GM18868 (cell line): ENCODE measurements around the gene TOMM20.
"Not testable (repeated sequence)": the region's sequence is repeated elsewhere in the genome, so short reads cannot be mapped to it uniquely, and the experiment has no call there.

Experiments
- ATAC-seq: cut with Tn5 transposase; IDR thresholded peaks from one replicate; pipeline ENCODE4 v1.9.1; 2021; ENCODE audit warnings: mild to moderate bottlenecking, moderate library complexity; ENCODE audit not compliant: unreplicated experiment

Gene TOMM20

DNA sequence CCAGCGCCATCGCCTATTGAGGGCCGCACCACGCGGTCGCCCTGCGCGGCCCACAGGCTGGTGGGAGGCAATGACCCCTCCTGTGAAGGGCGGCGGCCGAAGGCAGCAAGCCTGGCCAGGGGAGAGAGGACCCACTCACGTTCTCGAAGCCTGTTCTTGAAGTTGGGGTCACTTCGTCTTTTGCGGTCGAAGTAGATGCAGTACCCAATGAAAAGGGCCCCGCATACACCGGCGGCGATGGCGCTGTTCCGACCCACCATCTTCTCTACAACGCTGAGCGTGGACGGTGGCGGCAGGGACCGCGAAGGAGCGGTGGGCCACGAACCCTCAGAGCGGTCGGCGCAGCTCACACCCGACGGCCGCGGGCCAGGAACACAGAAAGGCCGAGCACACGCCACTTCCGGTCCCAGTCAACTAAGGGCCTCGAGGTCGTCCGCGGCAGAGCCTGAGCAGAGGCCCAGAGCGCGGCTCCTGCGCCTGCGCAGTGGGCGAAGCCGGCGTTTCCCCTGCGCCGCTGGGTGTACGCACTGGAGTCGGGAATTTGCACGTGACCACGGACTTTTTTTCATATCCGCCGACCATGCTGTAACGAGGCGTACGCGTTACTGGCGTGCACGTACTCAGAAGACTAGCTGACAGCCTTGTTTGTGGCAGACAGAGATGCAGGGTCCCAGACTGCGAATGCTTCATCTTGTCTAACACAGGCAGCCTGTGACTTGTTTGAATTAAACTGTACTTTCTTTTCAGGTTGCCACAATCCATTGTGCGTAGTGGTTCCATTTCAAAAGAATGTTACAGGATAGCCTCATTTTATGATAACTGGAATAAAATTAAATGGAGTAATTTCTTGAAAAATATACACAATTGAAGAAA lies at the start of gene TOMM20:
Gene TOMM20, minus strand, starts transcription at position 382 of the 873 bp plus-strand sequence. Its CDS starts 122 bp downstream, at position 260.
- ATAC-seq: peak; percentile 94

DNA sequence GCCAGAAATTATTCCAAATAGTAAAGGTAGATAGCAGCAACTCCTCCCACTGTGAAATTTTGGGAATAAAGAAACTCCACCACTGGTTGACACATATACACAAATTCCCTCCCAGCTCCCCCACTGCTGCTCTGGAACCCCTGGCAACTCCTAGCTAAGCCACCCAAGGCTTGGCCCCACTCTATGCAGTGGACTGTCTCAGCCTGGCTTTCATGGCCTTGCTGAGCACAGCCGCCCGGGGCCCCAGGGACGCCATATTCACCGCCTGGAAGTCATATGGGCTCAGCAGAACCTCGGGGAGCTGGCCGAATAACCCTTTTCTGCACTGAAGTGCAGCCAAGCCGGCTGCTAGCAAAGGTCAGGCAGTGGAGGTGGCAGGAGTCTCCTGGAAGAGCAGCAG lies 47.8 kb upstream of the TOMM20 start:
- no peak for ATAC-seq

GRCh38 chr1:235169986-235170385 lies 41.3 kb upstream of the TOMM20 start:
- no peak for ATAC-seq

DNA sequence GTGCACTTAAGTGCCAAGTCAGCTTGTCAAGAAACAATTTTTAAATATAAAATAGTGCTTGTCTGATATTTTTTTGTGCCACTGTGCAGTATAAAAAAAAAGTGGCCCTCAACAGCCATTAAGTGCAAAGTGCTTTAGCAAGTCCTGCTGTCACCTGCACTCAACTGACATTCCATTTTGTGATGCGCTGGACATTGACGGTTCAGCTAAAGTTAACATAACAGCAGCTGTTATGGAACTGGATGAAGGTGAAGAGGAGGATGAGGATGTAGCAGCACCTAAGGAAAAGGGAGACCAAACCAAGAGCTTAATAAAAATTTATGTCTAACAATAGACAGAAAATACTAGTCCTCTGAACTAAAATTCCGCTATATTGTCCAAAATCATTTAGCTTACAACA lies 39.7 kb upstream of the TOMM20 start:
- ATAC-seq: no peak

DNA sequence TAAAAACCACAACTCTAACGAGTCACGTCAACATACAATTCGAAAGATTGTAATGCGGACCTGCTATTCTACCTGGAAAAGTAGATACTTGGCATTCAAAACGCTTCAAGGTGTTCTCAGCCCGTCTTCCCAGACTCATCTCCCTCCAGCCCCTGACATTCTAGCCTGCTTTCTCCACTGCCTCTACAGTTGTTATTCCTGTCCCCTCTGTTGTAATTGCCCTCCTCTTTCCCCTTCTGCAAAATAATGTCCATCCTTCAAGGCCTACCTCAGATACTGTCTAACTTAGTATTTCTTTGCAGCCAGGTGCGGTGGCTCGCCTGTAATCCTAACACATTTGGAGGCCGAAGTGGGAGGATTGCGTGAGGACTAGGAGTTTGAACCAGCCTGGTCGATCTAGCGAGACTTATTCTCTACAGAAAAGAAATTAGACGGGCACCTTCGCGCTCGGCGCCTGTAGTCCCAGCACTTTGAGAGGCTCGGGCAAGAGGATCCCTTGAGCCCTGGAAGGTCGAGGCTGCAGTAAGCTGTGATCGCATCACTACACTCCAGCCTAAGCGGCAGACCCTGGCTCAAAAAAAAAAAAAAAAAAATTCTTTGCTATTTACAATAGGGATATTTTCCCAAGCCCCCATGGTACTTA lies 33.2 kb upstream of the TOMM20 start:
- ATAC-seq: no peak

DNA sequence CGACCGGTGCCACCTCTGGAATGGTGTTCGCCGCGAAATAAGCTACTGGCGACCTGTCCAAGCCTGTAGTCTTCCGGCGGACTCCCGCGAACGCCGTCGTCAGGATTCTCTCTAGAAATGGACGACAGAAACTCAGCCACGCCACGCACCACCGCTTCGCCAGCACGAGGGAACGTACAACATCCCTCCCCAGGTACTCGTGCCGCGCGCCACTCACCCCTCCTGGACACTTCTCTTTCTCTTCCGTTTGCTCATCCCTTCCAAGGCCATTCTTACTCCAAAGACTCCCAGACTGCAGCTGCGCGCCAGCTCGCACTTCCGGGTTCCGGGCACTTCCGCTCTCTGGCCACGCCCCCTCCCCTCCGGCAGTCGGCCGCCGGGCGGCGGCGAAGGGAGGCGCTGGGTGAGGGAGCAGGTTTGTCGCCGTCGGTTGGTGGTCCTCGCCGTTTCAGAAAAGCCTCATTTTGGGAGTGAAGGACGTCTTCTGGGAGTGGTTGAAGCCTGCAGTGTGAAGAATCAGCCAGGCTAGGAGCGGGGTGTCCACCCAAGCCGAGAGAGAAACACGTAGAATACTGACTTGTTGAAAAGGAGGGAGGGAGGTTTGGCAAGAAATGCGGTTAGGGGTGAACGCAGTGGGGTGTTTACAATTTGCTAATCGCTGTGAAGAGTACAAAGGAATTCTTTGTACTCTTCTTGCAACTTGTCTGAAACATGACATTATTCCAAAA lies 32.5 kb upstream of the TOMM20 start, which contains the start of gene RBM34:
Gene RBM34, minus strand, starts transcription at position 294 of the 728 bp plus-strand sequence. Its CDS starts 24 bp downstream, at position 270.
- ATAC-seq: peak; percentile 95

GRCh38 chr1:235160383-235160956 lies 31.8 kb upstream of the TOMM20 start:
- ATAC-seq: peak; percentile 36

DNA sequence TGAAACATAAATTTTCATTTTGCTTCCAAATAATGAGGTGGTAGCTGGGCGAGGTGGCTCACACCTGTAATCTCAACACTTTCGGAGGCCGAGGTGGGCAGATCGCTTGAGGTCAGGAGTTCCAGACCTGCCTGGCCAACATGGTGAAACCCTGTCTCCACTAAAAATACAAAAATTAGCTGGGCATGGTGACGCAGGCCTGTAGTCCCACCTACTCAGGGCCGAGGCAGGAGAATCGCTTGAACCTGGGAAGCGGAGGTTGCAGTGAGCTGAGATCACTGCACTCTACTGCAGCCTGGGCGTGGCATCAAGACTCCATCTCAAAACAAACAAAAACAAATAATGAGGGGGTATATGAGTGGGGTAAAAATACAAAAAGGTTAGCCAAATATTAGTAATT lies 31.3 kb upstream of the TOMM20 start:
- not testable (repeated sequence) for ATAC-seq

DNA sequence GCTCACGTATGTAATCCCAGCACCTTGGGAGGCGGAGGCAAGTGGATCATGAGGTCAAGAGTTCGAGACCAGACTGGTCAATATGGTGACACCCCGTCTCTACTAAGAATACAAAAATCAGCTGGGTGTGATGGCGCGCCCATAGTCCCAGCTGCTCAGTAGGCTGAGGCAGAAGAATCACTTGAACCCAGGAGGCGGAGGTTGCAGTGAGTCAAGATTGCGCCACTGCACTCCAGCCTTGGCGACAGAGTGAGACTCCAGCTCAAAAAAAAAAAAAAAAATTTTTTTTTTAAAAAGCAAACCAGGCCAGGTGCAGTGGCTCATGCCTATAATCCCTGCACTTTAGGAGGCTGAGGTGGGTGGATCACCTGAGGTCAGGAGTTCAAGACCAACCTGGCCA lies 30.6 kb upstream of the TOMM20 start:
- not testable (repeated sequence) for ATAC-seq

GRCh38 chr1:235158680-235159079 lies 30.0 kb upstream of the TOMM20 start:
- ATAC-seq: no peak

GRCh38 chr1:235157150-235157549 lies 28.5 kb upstream of the TOMM20 start:
- no peak for ATAC-seq

- no peak for ATAC-seq
Observed at GRCh38 chr1:235156740-235157139, 28.1 kb upstream of the TOMM20 start.

DNA sequence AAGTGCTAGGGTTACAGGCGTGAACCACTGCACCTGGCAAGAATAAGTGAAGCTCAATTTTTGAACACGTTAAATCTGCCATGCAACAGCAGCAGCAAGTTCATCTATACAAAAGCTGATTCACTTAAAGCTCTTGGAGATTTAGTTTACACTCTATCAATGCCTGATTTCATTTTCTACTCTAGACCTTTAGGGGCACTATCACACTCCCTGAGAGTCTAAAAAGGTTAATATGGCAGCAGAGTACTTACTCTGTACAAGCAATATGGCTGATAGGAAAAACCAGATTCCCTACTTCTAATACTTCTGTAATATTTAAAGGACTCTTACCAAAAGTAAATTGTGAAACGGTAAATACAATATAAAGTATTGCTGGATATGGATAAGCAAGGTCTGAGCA lies 27.6 kb upstream of the TOMM20 start:
- no peak for ATAC-seq

GRCh38 chr1:235152235-235152634 lies 23.6 kb upstream of the TOMM20 start:
- no peak for ATAC-seq

- no peak for ATAC-seq
Observed at GRCh38 chr1:235151033-235151432, 22.4 kb upstream of the TOMM20 start.

DNA sequence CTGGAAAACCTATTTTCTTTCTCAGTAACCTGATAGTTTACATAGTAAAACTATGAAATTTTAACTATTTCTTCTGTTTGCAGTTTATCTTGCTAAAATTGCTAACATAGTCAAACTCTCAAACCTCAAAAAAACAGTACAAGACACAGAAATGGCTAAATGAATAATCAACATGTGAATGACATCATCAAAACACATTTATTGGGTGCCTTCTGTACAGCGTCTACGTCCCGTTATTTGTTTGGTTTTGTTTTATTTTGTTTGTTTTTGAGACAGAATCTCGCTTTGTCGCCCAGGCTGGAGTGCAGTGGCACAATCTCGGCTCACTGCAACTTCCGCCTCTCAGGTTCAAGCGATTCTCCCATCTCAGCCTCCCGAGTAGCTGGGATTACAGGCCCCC lies 21.2 kb upstream of the TOMM20 start:
- no peak for ATAC-seq

- ATAC-seq: peak; percentile 70
Observed at GRCh38 chr1:235147269-235147668, 18.6 kb upstream of the TOMM20 start.

DNA sequence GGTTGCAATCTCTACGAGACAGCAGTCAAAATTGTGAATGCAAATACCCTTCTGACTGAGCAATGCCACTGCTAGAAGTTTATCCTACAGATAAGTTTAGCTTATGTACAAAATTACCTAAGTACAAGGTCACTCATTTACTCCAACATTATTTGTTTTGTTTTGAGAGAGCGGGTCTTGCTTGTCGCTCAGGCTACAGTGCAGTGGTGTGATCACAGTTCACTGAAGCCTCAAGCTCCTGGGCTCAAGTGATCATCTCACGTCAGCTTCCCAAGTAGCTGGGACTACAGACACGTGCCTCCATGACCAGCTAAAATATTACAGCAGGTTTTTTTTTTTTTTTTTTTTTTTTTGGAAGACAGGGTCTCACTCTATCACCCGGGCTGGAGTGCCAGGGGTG lies 17.0 kb upstream of the TOMM20 start:
- no peak for ATAC-seq

- no peak for ATAC-seq
Observed at GRCh38 chr1:235142991-235143390, 14.4 kb upstream of the TOMM20 start.

- ATAC-seq: no peak
Observed at GRCh38 chr1:235139315-235139714, 10.7 kb upstream of the TOMM20 start.

DNA sequence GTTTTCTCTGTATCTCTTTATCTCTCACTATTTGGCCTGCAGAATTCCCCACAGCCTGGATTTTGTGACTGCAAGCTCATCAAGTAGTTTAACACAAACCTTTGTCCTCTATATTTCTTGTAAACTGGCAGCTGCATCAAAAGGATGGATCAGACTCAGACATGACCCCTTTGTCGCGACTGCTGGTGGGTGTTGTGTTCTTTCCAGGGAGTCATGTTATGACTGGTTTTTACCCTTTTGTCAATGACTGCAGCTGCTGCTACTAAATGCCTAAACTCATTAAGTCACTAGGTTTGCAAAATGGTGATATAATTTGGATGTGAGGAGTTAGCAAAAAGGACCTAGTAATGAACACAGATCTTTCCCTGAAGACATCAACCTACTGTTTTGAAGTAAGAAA lies 10.2 kb upstream of the TOMM20 start:
- ATAC-seq: no peak
